ENCODE measurements around the gene PNMA8B.
"Not testable (repeated sequence)": the region's sequence is repeated elsewhere in the genome, so short reads cannot be mapped to it uniquely, and the experiment has no call there.

The PNMA8B gene

GRCh38 chr19:46528601-46529590, 33.2 kb upstream of the PNMA8B start:
- Histone ChIP-seq H3K27me3 (ENCODE audit: control insufficient read depth, insufficient read depth, low read length) (peaks cover 3% of the 10 kb centered on the region), H3K4me1 (ENCODE audit: control insufficient read depth, insufficient read depth, low read length) (peaks cover 13% of the 10 kb centered on the region), H3K9ac (ENCODE audit: low read depth, low read length) (no peak overlapping the region)

GRCh38 chr19:46526801-46527200, 31.1 kb upstream of the PNMA8B start:
- not testable (repeated sequence) for H3K36me3 ChIP-seq (ENCODE audit: insufficient read depth, low read length); H3K9me3 ChIP-seq (replicated peaks; ENCODE audit: low read length)

More at GRCh38 chr19:46528601-46529590, 33.2 kb upstream of the PNMA8B start:
- Histone ChIP-seq H3K9me3 (replicated peaks; ENCODE audit: low read length) (no peaks in the 10 kb centered on the region), H3K4me2 (ENCODE audit: low read length) (peak overlapping the region; percentile 32), H3K4me3 (ENCODE audit: low read length) (no peak overlapping the region), H3K36me3 (ENCODE audit: insufficient read depth, low read length) (no peaks in the 10 kb centered on the region)

GRCh38 chr19:46524308-46524707, 28.6 kb upstream of the PNMA8B start:
- no peaks in the 10 kb centered on the region for H3K36me3 ChIP-seq (ENCODE audit: insufficient read depth, low read length)
- no peak overlapping the region for H3K9ac ChIP-seq (ENCODE audit: low read depth, low read length)
- H3K4me2 ChIP-seq (ENCODE audit: low read length) = no peak overlapping the region
- H3K27me3 ChIP-seq (ENCODE audit: control insufficient read depth, insufficient read depth, low read length) = peaks cover 3% of the 10 kb centered on the region
- no peak overlapping the region for H3K4me3 ChIP-seq (ENCODE audit: low read length)
- peaks cover under 1% of the 10 kb centered on the region for H3K4me1 ChIP-seq (ENCODE audit: control insufficient read depth, insufficient read depth, low read length)
- no peaks in the 10 kb centered on the region for H3K9me3 ChIP-seq (replicated peaks; ENCODE audit: low read length)

More at GRCh38 chr19:46526801-46527200, 31.1 kb upstream of the PNMA8B start:
- H3K4me2 ChIP-seq (ENCODE audit: low read length); H3K27me3 ChIP-seq (ENCODE audit: control insufficient read depth, insufficient read depth, low read length); H3K9ac ChIP-seq (ENCODE audit: low read depth, low read length); H3K4me3 ChIP-seq (ENCODE audit: low read length): not testable (repeated sequence)
- H3K4me1 ChIP-seq (ENCODE audit: control insufficient read depth, insufficient read depth, low read length) = peaks cover 13% of the 10 kb centered on the region

GRCh38 chr19:46522988-46523387, 27.3 kb upstream of the PNMA8B start:
- not testable (repeated sequence) for H3K27me3 ChIP-seq (ENCODE audit: control insufficient read depth, insufficient read depth, low read length); H3K4me3 ChIP-seq (ENCODE audit: low read length); H3K9ac ChIP-seq (ENCODE audit: low read depth, low read length); H3K9me3 ChIP-seq (replicated peaks; ENCODE audit: low read length); H3K36me3 ChIP-seq (ENCODE audit: insufficient read depth, low read length); H3K4me2 ChIP-seq (ENCODE audit: low read length); H3K4me1 ChIP-seq (ENCODE audit: control insufficient read depth, insufficient read depth, low read length)

GRCh38 chr19:46521241-46521868, 25.7 kb upstream of the PNMA8B start:
- H3K4me2 ChIP-seq (ENCODE audit: low read length) = no peak overlapping the region
- no peaks in the 10 kb centered on the region for H3K9me3 ChIP-seq (replicated peaks; ENCODE audit: low read length)
- no peaks in the 10 kb centered on the region for H3K36me3 ChIP-seq (ENCODE audit: insufficient read depth, low read length)
- H3K4me3 ChIP-seq (ENCODE audit: low read length) = no peak overlapping the region
- H3K9ac ChIP-seq (ENCODE audit: low read depth, low read length) = no peak overlapping the region
- H3K4me1 ChIP-seq (ENCODE audit: control insufficient read depth, insufficient read depth, low read length) = no peaks in the 10 kb centered on the region
- no peaks in the 10 kb centered on the region for H3K27me3 ChIP-seq (ENCODE audit: control insufficient read depth, insufficient read depth, low read length)

- Histone ChIP-seq H3K9me3 (replicated peaks; ENCODE audit: low read length) (no peaks in the 10 kb centered on the region), H3K27me3 (ENCODE audit: control insufficient read depth, insufficient read depth, low read length) (no peaks in the 10 kb centered on the region), H3K4me1 (ENCODE audit: control insufficient read depth, insufficient read depth, low read length) (no peaks in the 10 kb centered on the region), H3K4me2 (ENCODE audit: low read length) (no peak overlapping the region), H3K36me3 (ENCODE audit: insufficient read depth, low read length) (no peaks in the 10 kb centered on the region), H3K4me3 (ENCODE audit: low read length) (no peak overlapping the region), H3K9ac (ENCODE audit: low read depth, low read length) (no peak overlapping the region)
Observed at GRCh38 chr19:46520616-46521015, 24.9 kb upstream of the PNMA8B start.

GRCh38 chr19:46517471-46517870, 21.8 kb upstream of the PNMA8B start:
- no peak overlapping the region for H3K9ac ChIP-seq (ENCODE audit: low read depth, low read length)
- H3K4me2 ChIP-seq (ENCODE audit: low read length) = no peak overlapping the region
- no peaks in the 10 kb centered on the region for H3K9me3 ChIP-seq (replicated peaks; ENCODE audit: low read length)
- H3K4me1 ChIP-seq (ENCODE audit: control insufficient read depth, insufficient read depth, low read length) = peaks cover 4% of the 10 kb centered on the region
- H3K27me3 ChIP-seq (ENCODE audit: control insufficient read depth, insufficient read depth, low read length) = no peaks in the 10 kb centered on the region
- H3K36me3 ChIP-seq (ENCODE audit: insufficient read depth, low read length) = no peaks in the 10 kb centered on the region
- H3K4me3 ChIP-seq (ENCODE audit: low read length) = no peak overlapping the region

GRCh38 chr19:46515879-46516350, 20.2 kb upstream of the PNMA8B start:
- Histone ChIP-seq H3K9me3 (replicated peaks; ENCODE audit: low read length) (peaks cover 2% of the 10 kb centered on the region), H3K4me2 (ENCODE audit: low read length) (no peak overlapping the region), H3K36me3 (ENCODE audit: insufficient read depth, low read length) (no peaks in the 10 kb centered on the region), H3K4me3 (ENCODE audit: low read length) (no peak overlapping the region), H3K9ac (ENCODE audit: low read depth, low read length) (no peak overlapping the region), H3K27me3 (ENCODE audit: control insufficient read depth, insufficient read depth, low read length) (no peaks in the 10 kb centered on the region), H3K4me1 (ENCODE audit: control insufficient read depth, insufficient read depth, low read length) (peaks cover 4% of the 10 kb centered on the region)

GRCh38 chr19:46515290-46515609, 19.6 kb upstream of the PNMA8B start:
- Histone ChIP-seq H3K9ac (ENCODE audit: low read depth, low read length) (no peak overlapping the region), H3K4me3 (ENCODE audit: low read length) (no peak overlapping the region), H3K27me3 (ENCODE audit: control insufficient read depth, insufficient read depth, low read length) (no peaks in the 10 kb centered on the region), H3K4me1 (ENCODE audit: control insufficient read depth, insufficient read depth, low read length) (peaks cover 4% of the 10 kb centered on the region), H3K36me3 (ENCODE audit: insufficient read depth, low read length) (no peaks in the 10 kb centered on the region), H3K9me3 (replicated peaks; ENCODE audit: low read length) (peaks cover 2% of the 10 kb centered on the region), H3K4me2 (ENCODE audit: low read length) (no peak overlapping the region)

GRCh38 chr19:46514589-46515289, 19.1 kb upstream of the PNMA8B start:
- H3K9me3 ChIP-seq (replicated peaks; ENCODE audit: low read length) = peaks cover 2% of the 10 kb centered on the region
- H3K9ac ChIP-seq (ENCODE audit: low read depth, low read length) = no peak overlapping the region
- H3K36me3 ChIP-seq (ENCODE audit: insufficient read depth, low read length) = no peaks in the 10 kb centered on the region
- no peak overlapping the region for H3K4me2 ChIP-seq (ENCODE audit: low read length)
- H3K27me3 ChIP-seq (ENCODE audit: control insufficient read depth, insufficient read depth, low read length) = no peaks in the 10 kb centered on the region
- no peak overlapping the region for H3K4me3 ChIP-seq (ENCODE audit: low read length)
- peaks cover 4% of the 10 kb centered on the region for H3K4me1 ChIP-seq (ENCODE audit: control insufficient read depth, insufficient read depth, low read length)

- peaks cover 2% of the 10 kb centered on the region for H3K9me3 ChIP-seq (replicated peaks; ENCODE audit: low read length)
- peak overlapping the region; percentile 7 for H3K9ac ChIP-seq (ENCODE audit: low read depth, low read length)
Observed at GRCh38 chr19:46513461-46514236, 18.0 kb upstream of the PNMA8B start.

More at GRCh38 chr19:46513461-46514236, 18.0 kb upstream of the PNMA8B start:
- Histone ChIP-seq H3K4me3 (ENCODE audit: low read length) (no peak overlapping the region), H3K4me1 (ENCODE audit: control insufficient read depth, insufficient read depth, low read length) (peaks cover 4% of the 10 kb centered on the region), H3K36me3 (ENCODE audit: insufficient read depth, low read length) (no peaks in the 10 kb centered on the region), H3K27me3 (ENCODE audit: control insufficient read depth, insufficient read depth, low read length) (no peaks in the 10 kb centered on the region), H3K4me2 (ENCODE audit: low read length) (peak overlapping the region; percentile 17)

Data from skeletal muscle satellite cell (primary cell).